ENCODE data around the gene ASB13.

The ASB13 gene

GRCh38 chr10:5650664-5651387 is 15.6 kb downstream of the ASB13 start:
- no peak for TF ChIP-seq CTCF (IDR thresholded peaks at IDR 0.05; ENCODE audit: control insufficient read depth, insufficient read depth, low read depth, low read length, missing control alignments)
- no peak overlapping the region for H3K4me3 ChIP-seq (ENCODE audit: control insufficient read depth, low read depth, low read length)
- no peak for DNase-seq (ENCODE audit: low read depth)

- TF ChIP-seq CTCF (IDR thresholded peaks at IDR 0.05; ENCODE audit: control insufficient read depth, insufficient read depth, low read depth, low read length, missing control alignments) = no peak
- H3K4me3 ChIP-seq (ENCODE audit: control insufficient read depth, low read depth, low read length) = no peak overlapping the region
- no peak for DNase-seq (ENCODE audit: low read depth)
Observed at GRCh38 chr10:5649746-5650145, 16.6 kb downstream of the ASB13 start.

GRCh38 chr10:5648494-5649457 is 17.6 kb downstream of the ASB13 start:
- H3K4me3 ChIP-seq (ENCODE audit: control insufficient read depth, low read depth, low read length) = no peak overlapping the region
- TF ChIP-seq CTCF (IDR thresholded peaks at IDR 0.05; ENCODE audit: control insufficient read depth, insufficient read depth, low read depth, low read length, missing control alignments) = no peak
- no peak for DNase-seq (ENCODE audit: low read depth)

GRCh38 chr10:5647507-5648240 is 18.7 kb downstream of the ASB13 start:
- no peak overlapping the region for H3K4me3 ChIP-seq (ENCODE audit: control insufficient read depth, low read depth, low read length)
- TF ChIP-seq CTCF (IDR thresholded peaks at IDR 0.05; ENCODE audit: control insufficient read depth, insufficient read depth, low read depth, low read length, missing control alignments) = no peak
- DNase-seq (ENCODE audit: low read depth) = no peak

- H3K4me3 ChIP-seq (ENCODE audit: control insufficient read depth, low read depth, low read length) = no peak overlapping the region
- no peak for TF ChIP-seq CTCF (IDR thresholded peaks at IDR 0.05; ENCODE audit: control insufficient read depth, insufficient read depth, low read depth, low read length, missing control alignments)
- DNase-seq (ENCODE audit: low read depth) = no peak
Observed at GRCh38 chr10:5645944-5646617, 20.3 kb downstream of the ASB13 start.

GRCh38 chr10:5645375-5645774 is 21.0 kb downstream of the ASB13 start:
- no peak for TF ChIP-seq CTCF (IDR thresholded peaks at IDR 0.05; ENCODE audit: control insufficient read depth, insufficient read depth, low read depth, low read length, missing control alignments)
- DNase-seq (ENCODE audit: low read depth) = no peak

More at GRCh38 chr10:5645375-5645774, 21.0 kb downstream of the ASB13 start:
- no peak overlapping the region for H3K4me3 ChIP-seq (ENCODE audit: control insufficient read depth, low read depth, low read length)

All from AG09309 (cell line).